C1 segment of cervical spinal cord (tissue), 14 donors: ENCODE data around the gene CCNDBP1.

ENCODE experiments used
- DNase-seq, 14 donors: peaks; one replicate each; lab custom pipeline; 2025; lab: John Stamatoyannopoulos, UW

Gene CCNDBP1

GRCh38 chr15:43243020-43243645 is 57.9 kb downstream of the CCNDBP1 start:
- DNase-seq: no peak

GRCh38 chr15:43244092-43244491 is 58.9 kb downstream of the CCNDBP1 start:
- DNase-seq: no peak

GRCh38 chr15:43246261-43246774 is 61.1 kb downstream of the CCNDBP1 start:
- DNase-seq: no peak
